ENCODE results near the gene TTBK1. TPM values are rescaled to one million over a fixed set of nuclear protein-coding genes. Genes with fewer than 3 reads are reported as not detected.

Gene TTBK1
- total RNA-seq, 1 experiment from 2014 or later = not detected

GRCh38 chr6:43283905-43284304 lies 40.6 kb downstream of the TTBK1 start:
- no peaks in the 10 kb centered on the region for H3K4me1 ChIP-seq (ENCODE audit: insufficient read depth, low read length, poor library complexity, severe bottlenecking)
- intact Hi-C loops (cut with micrococcal nuclease; ENCODE audit: unreplicated experiment) = no loop called here
- H3K27ac ChIP-seq (ENCODE audit: low read depth, low read length, poor library complexity, severe bottlenecking) = no peak overlapping the region
- H3K36me3 ChIP-seq (ENCODE audit: insufficient read depth, low read length, poor library complexity, severe bottlenecking) = no peaks in the 10 kb centered on the region
- TF ChIP-seq, protein P1, sequence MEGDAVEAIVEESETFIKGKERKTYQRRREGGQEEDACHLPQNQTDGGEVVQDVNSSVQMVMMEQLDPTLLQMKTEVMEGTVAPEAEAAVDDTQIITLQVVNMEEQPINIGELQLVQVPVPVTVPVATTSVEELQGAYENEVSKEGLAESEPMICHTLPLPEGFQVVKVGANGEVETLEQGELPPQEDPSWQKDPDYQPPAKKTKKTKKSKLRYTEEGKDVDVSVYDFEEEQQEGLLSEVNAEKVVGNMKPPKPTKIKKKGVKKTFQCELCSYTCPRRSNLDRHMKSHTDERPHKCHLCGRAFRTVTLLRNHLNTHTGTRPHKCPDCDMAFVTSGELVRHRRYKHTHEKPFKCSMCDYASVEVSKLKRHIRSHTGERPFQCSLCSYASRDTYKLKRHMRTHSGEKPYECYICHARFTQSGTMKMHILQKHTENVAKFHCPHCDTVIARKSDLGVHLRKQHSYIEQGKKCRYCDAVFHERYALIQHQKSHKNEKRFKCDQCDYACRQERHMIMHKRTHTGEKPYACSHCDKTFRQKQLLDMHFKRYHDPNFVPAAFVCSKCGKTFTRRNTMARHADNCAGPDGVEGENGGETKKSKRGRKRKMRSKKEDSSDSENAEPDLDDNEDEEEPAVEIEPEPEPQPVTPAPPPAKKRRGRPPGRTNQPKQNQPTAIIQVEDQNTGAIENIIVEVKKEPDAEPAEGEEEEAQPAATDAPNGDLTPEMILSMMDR (conservative IDR thresholded peaks at IDR 0.05; ENCODE audit: low read depth, low read length) = no peak
- TF ChIP-seq EZH2 (IDR thresholded peaks at IDR 0.05; ENCODE audit: borderline replicate concordance, low read depth, low read length, poor library complexity, severe bottlenecking) = no peak
- no TSS peak for BruUV-seq (replicated peaks)
- CTCF ChIA-PET = no interaction called here
- H3K27me3 ChIP-seq (replicated peaks; ENCODE audit: insufficient read depth, low read depth, low read length, poor library complexity) = peaks cover 10% of the 10 kb centered on the region
- no peak overlapping the region for H3K4me3 ChIP-seq (ENCODE audit: low read depth, low read length, poor library complexity, severe bottlenecking)
- POLR2A ChIA-PET (ENCODE audit: low non-redundant PET) = no interaction called here
- DNase-seq (ENCODE audit: low spot score) = no peak
- no peaks in the 10 kb centered on the region for H3K9me3 ChIP-seq (ENCODE audit: low read depth, low read length, poor library complexity, severe bottlenecking)

DNA sequence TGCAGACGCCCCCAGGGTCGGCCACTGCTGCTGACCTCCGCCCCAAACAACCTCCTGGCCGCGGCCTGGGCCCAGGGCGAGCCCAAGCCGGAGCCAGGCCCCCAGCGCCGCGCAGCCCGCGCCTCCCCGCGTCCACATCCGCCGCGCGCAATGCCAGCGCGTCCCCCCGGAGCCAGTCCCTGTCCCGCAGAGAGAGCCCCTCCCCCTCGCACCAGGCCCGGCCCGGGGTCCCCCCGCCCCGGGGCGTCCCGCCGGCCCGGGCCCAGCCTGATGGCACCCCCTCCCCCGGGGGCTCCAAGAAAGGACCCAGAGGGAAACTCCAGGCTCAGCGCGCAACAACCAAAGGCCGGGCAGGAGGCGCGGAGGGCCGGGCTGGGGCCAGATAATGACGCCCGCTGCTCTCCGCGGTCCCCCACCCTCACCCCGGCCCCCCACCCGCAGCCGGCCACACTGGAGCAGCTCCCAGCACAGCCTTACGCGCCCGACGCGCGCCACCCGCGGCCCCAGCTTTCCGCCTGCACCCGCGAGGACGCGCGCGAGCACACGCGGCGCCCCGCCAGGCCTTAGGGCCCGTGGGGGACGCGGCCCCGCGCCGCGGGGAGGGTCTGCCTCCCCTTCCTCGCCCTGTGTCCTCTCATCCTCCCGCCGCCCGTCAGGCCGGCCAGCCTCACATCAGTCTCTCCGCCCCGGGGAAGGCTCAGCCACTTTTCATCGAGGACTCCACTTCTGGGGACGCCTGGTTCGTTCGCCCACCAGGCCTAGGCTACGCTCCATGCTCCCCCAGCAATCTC lies 41.9 kb downstream of the TTBK1 start:
- ChIA-PET POLR2A (ENCODE audit: low non-redundant PET) (no interaction called here), CTCF (no interaction called here)
- peaks cover 10% of the 10 kb centered on the region for H3K27me3 ChIP-seq (replicated peaks; ENCODE audit: insufficient read depth, low read depth, low read length, poor library complexity)
- no TSS peak for BruUV-seq (replicated peaks)
- H3K4me3 ChIP-seq (ENCODE audit: low read depth, low read length, poor library complexity, severe bottlenecking) = peak overlapping the region; percentile 25
- H3K27ac ChIP-seq (ENCODE audit: low read depth, low read length, poor library complexity, severe bottlenecking) = no peak overlapping the region
- TF ChIP-seq, protein P1 (conservative IDR thresholded peaks at IDR 0.05; ENCODE audit: low read depth, low read length) = no peak
- no peak for TF ChIP-seq EZH2 (IDR thresholded peaks at IDR 0.05; ENCODE audit: borderline replicate concordance, low read depth, low read length, poor library complexity, severe bottlenecking)
- intact Hi-C loops (cut with micrococcal nuclease; ENCODE audit: unreplicated experiment) = no loop called here
- H3K4me1 ChIP-seq (ENCODE audit: insufficient read depth, low read length, poor library complexity, severe bottlenecking) = no peaks in the 10 kb centered on the region
- no peak for DNase-seq (ENCODE audit: low spot score)
- no peaks in the 10 kb centered on the region for H3K9me3 ChIP-seq (ENCODE audit: low read depth, low read length, poor library complexity, severe bottlenecking)
- no peaks in the 10 kb centered on the region for H3K36me3 ChIP-seq (ENCODE audit: insufficient read depth, low read length, poor library complexity, severe bottlenecking)

- Histone ChIP-seq H3K4me1 (ENCODE audit: insufficient read depth, low read length, poor library complexity, severe bottlenecking) (no peaks in the 10 kb centered on the region), H3K27me3 (replicated peaks; ENCODE audit: insufficient read depth, low read depth, low read length, poor library complexity) (peaks cover 10% of the 10 kb centered on the region), H3K27ac (ENCODE audit: low read depth, low read length, poor library complexity, severe bottlenecking) (no peak overlapping the region), H3K36me3 (ENCODE audit: insufficient read depth, low read length, poor library complexity, severe bottlenecking) (no peaks in the 10 kb centered on the region), H3K9me3 (ENCODE audit: low read depth, low read length, poor library complexity, severe bottlenecking) (no peaks in the 10 kb centered on the region), H3K4me3 (ENCODE audit: low read depth, low read length, poor library complexity, severe bottlenecking) (no peak overlapping the region)
- TF ChIP-seq EZH2 (IDR thresholded peaks at IDR 0.05; ENCODE audit: borderline replicate concordance, low read depth, low read length, poor library complexity, severe bottlenecking) = no peak
- TF ChIP-seq, protein P1 (conservative IDR thresholded peaks at IDR 0.05; ENCODE audit: low read depth, low read length) = no peak
- intact Hi-C loops (cut with micrococcal nuclease; ENCODE audit: unreplicated experiment) = no loop called here
- no peak for DNase-seq (ENCODE audit: low spot score)
- CTCF ChIA-PET = no interaction called here
- BruUV-seq (replicated peaks) = no TSS peak
- POLR2A ChIA-PET (ENCODE audit: low non-redundant PET) = no interaction called here
Observed at GRCh38 chr6:43285832-43286231, 42.6 kb downstream of the TTBK1 start.

Data from A673 (cell line).